Mammary epithelial cell (primary cell): ENCODE measurements around the gene ANKRD6.

Experiments used
- EZH2 ChIP-seq: IDR thresholded peaks from 2 replicates; pipeline ENCODE4 v1.6.1; 2012; ENCODE audit warnings: low read length, inconsistent platforms, borderline replicate concordance
- TF ChIP-seq, protein P1 (sequence below), 2 donors: IDR thresholded peaks in 1 of 2; conservative IDR thresholded peaks in 1 of 2; 2 replicates each; pipeline ENCODE4 v1.5.1; 2011 to 2012; ENCODE audit warnings: inconsistent platforms in 2 of 2, low read length in 2 of 2, mild to moderate bottlenecking in 2 of 2, control low read depth in 1 of 2, low read depth in 1 of 2; ENCODE audit not compliant: insufficient read depth in 1 of 2; ENCODE audit errors: extremely low read depth in 1 of 2

DNA sequence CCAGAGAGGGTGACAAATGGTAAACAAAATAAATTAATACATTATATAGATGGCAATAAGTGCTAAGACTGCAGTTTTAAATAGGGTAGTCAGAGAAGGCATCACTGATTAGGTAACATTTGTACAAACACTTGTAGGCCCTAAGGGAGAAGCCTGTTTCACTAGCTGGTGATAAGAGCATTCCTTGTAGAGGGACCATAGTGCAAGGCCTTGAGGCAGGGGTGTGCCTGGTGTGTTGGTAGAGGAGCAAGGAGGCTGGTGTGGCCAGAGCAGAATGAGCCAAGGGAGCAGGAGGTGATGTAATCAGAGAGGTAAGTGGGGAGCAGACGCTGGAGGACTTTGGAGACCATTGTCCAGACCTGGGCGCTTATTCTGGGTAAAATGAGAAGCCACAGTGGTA lies 70.7 kb downstream of the ANKRD6 start:
- TF ChIP-seq, protein P1, sequence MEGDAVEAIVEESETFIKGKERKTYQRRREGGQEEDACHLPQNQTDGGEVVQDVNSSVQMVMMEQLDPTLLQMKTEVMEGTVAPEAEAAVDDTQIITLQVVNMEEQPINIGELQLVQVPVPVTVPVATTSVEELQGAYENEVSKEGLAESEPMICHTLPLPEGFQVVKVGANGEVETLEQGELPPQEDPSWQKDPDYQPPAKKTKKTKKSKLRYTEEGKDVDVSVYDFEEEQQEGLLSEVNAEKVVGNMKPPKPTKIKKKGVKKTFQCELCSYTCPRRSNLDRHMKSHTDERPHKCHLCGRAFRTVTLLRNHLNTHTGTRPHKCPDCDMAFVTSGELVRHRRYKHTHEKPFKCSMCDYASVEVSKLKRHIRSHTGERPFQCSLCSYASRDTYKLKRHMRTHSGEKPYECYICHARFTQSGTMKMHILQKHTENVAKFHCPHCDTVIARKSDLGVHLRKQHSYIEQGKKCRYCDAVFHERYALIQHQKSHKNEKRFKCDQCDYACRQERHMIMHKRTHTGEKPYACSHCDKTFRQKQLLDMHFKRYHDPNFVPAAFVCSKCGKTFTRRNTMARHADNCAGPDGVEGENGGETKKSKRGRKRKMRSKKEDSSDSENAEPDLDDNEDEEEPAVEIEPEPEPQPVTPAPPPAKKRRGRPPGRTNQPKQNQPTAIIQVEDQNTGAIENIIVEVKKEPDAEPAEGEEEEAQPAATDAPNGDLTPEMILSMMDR (conservative IDR thresholded peaks at IDR 0.05 in 1 of 2, IDR thresholded peaks at IDR 0.05 in 1 of 2; ENCODE audit: extremely low read depth in 1 of 2, insufficient read depth in 1 of 2, low read depth in 1 of 2, low read length in 2 of 2), result no peak
- no peak for TF ChIP-seq EZH2
